ENCODE results near the gene CFAP70. TPM values are rescaled to one million over a fixed set of nuclear protein-coding genes. Genes with fewer than 3 reads are reported as not detected.

The CFAP70 gene
- total RNA-seq, 1 experiment from 2014 or later: 1.5 TPM

DNA sequence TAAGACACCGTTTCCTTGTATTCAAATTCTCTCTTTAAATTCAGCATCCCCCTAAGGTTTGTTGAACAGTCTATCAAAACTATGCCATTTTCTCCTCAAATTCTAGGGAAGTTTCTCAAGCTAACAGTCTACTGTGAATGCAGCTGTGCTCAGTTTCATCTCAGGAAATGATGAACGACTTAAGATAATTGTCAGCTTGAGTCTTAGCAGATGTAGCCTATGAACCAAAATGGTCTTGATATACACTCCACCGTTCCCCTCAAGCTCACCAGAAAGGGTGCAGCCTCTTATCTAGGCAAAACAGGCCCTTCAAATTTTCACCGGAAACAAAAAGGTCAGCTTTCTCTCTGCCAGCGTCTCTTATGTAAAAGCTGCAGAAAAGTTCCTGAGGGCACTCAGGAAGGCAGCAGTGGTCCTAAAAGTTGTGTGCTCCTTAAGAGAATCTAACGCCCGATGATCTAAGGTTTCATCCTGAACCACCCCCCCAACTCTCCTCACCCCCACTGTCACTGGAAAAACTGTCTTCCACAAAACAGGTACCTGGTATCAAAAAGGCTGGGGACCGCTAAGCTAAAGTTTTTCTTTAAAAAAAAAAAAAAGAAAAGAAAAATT lies 113.7 kb downstream of the CFAP70 start:
- ChIA-PET CTCF (interaction anchor here (0.6 kb wide), 1 partner anchor 18 kb away, joined by 4 read pairs; no protein-coding TSS in a partner anchor), POLR2A (interaction anchor here (1.1 to 4.4 kb wide), 4 partner anchors 11 to 168 kb away, joined by 3 to 64 read pairs (median 42); partner anchors contain the start of genes ANXA7, ECD and FAM149B1)
- H3K27me3 Mint-ChIP-seq (ENCODE audit: insufficient read depth, unreplicated experiment): no peaks in the 10 kb centered on the region
- no peak for DNase-seq (ENCODE audit: unreplicated experiment)
- peaks cover 80% of the 10 kb centered on the region for H3K36me3 Mint-ChIP-seq (ENCODE audit: insufficient read depth, unreplicated experiment)
- intact Hi-C loops (cut with micrococcal nuclease): no loop called here
- peak overlapping the region; percentile 91 for H3K4me3 Mint-ChIP-seq (ENCODE audit: unreplicated experiment)
- TF ChIP-seq, protein P1, sequence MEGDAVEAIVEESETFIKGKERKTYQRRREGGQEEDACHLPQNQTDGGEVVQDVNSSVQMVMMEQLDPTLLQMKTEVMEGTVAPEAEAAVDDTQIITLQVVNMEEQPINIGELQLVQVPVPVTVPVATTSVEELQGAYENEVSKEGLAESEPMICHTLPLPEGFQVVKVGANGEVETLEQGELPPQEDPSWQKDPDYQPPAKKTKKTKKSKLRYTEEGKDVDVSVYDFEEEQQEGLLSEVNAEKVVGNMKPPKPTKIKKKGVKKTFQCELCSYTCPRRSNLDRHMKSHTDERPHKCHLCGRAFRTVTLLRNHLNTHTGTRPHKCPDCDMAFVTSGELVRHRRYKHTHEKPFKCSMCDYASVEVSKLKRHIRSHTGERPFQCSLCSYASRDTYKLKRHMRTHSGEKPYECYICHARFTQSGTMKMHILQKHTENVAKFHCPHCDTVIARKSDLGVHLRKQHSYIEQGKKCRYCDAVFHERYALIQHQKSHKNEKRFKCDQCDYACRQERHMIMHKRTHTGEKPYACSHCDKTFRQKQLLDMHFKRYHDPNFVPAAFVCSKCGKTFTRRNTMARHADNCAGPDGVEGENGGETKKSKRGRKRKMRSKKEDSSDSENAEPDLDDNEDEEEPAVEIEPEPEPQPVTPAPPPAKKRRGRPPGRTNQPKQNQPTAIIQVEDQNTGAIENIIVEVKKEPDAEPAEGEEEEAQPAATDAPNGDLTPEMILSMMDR (IDR thresholded peaks at IDR 0.05; ENCODE audit: unreplicated experiment): no peak
- peaks cover 20% of the 10 kb centered on the region for H3K4me1 Mint-ChIP-seq (ENCODE audit: insufficient read depth, unreplicated experiment)
- H3K9me3 Mint-ChIP-seq (ENCODE audit: unreplicated experiment): no peaks in the 10 kb centered on the region
- peak overlapping the region; percentile 95 for H3K27ac Mint-ChIP-seq (ENCODE audit: low read depth, unreplicated experiment)
- no TSS peak for BruUV-seq (replicated peaks)

GRCh38 chr10:73239908-73240307 lies 118.8 kb downstream of the CFAP70 start:
- DNase-seq (ENCODE audit: unreplicated experiment): no peak
- Mint-ChIP-seq H3K4me1 (ENCODE audit: insufficient read depth, unreplicated experiment) (peaks cover 9% of the 10 kb centered on the region), H3K4me3 (ENCODE audit: unreplicated experiment) (no peak overlapping the region), H3K27me3 (ENCODE audit: insufficient read depth, unreplicated experiment) (no peaks in the 10 kb centered on the region), H3K9me3 (ENCODE audit: unreplicated experiment) (no peaks in the 10 kb centered on the region), H3K27ac (ENCODE audit: low read depth, unreplicated experiment) (peak overlapping the region; percentile 31), H3K36me3 (ENCODE audit: insufficient read depth, unreplicated experiment) (peaks cover 69% of the 10 kb centered on the region)
- ChIA-PET POLR2A (no interaction called here), CTCF (interaction anchor here (0.6 to 1.0 kb wide), 2 partner anchors 10 to 1464 kb away, joined by 3 to 4 read pairs; no protein-coding TSS in a partner anchor)
- intact Hi-C loops (cut with micrococcal nuclease): no loop called here
- BruUV-seq (replicated peaks): no TSS peak
- TF ChIP-seq, protein P1 (IDR thresholded peaks at IDR 0.05; ENCODE audit: unreplicated experiment): no peak

- Mint-ChIP-seq H3K4me3 (ENCODE audit: unreplicated experiment) (no peak overlapping the region), H3K27ac (ENCODE audit: low read depth, unreplicated experiment) (no peak overlapping the region), H3K9me3 (ENCODE audit: unreplicated experiment) (no peaks in the 10 kb centered on the region), H3K4me1 (ENCODE audit: insufficient read depth, unreplicated experiment) (peaks cover under 1% of the 10 kb centered on the region), H3K27me3 (ENCODE audit: insufficient read depth, unreplicated experiment) (no peaks in the 10 kb centered on the region), H3K36me3 (ENCODE audit: insufficient read depth, unreplicated experiment) (peaks cover 65% of the 10 kb centered on the region)
- no peak for DNase-seq (ENCODE audit: unreplicated experiment)
- ChIA-PET POLR2A (interaction anchor here (0.6 to 2.8 kb wide), 5 partner anchors 8 to 38 kb away, joined by 3 to 14 read pairs (median 5); partner anchors contain the start of gene DNAJC9), CTCF (interaction anchor here (0.5 to 1.0 kb wide), 2 partner anchors 9 to 573 kb away, joined by 3 to 4 read pairs; no protein-coding TSS in a partner anchor)
- intact Hi-C loops (cut with micrococcal nuclease): no loop called here
- TF ChIP-seq, protein P1 (IDR thresholded peaks at IDR 0.05; ENCODE audit: unreplicated experiment): no peak
- BruUV-seq (replicated peaks): no TSS peak
Observed at GRCh38 chr10:73238990-73239566, 119.6 kb downstream of the CFAP70 start.

- no peak overlapping the region for H3K4me3 Mint-ChIP-seq (ENCODE audit: unreplicated experiment)
- no peaks in the 10 kb centered on the region for H3K4me1 Mint-ChIP-seq (ENCODE audit: insufficient read depth, unreplicated experiment)
- CTCF ChIA-PET: no interaction called here
- no peak for DNase-seq (ENCODE audit: unreplicated experiment)
- POLR2A ChIA-PET: interaction anchor here (0.7 to 2.9 kb wide), 4 partner anchors 10 to 30 kb away, joined by 3 to 14 read pairs (median 5); partner anchors contain the start of genes DNAJC9 and MRPS16
- H3K27ac Mint-ChIP-seq (ENCODE audit: low read depth, unreplicated experiment): no peak overlapping the region
- intact Hi-C loops (cut with micrococcal nuclease): no loop called here
- H3K9me3 Mint-ChIP-seq (ENCODE audit: unreplicated experiment): no peaks in the 10 kb centered on the region
- no TSS peak for BruUV-seq (replicated peaks)
- peaks cover 47% of the 10 kb centered on the region for H3K36me3 Mint-ChIP-seq (ENCODE audit: insufficient read depth, unreplicated experiment)
- TF ChIP-seq, protein P1 (IDR thresholded peaks at IDR 0.05; ENCODE audit: unreplicated experiment): no peak
- H3K27me3 Mint-ChIP-seq (ENCODE audit: insufficient read depth, unreplicated experiment): no peaks in the 10 kb centered on the region
Observed at GRCh38 chr10:73234695-73235094, 124.0 kb downstream of the CFAP70 start.

Measured in MCF 10A (cell line).